ENCODE results near the gene CCZ1B.

GRCh38 chr7:6833636-6834035 lies 7.6 kb upstream of the CCZ1B start:
- no peak for TF ChIP-seq POLR2AphosphoS5 (IDR thresholded peaks at IDR 0.05)
- no peak for TF ChIP-seq CTCF (IDR thresholded peaks at IDR 0.05)

All from suprapubic skin (tissue), 3 donors.